Endothelial cell of umbilical vein (primary cell): ENCODE data around the gene SPAG17. TPM values are rescaled to one million over a fixed set of nuclear protein-coding genes. Genes with fewer than 3 reads are reported as not detected.

ENCODE experiments used
- BruUV-seq: library from RNA; stranded (reverse); fragments of 400-500 nt; replicated peaks from 2 replicates; lab custom pipeline; 2021; lab: Mats Ljungman, UMichigan
- CTCF ChIA-PET: fragments of 300-600, 350-600 bp; sonication (Branson Sonifier 250); formaldehyde crosslinking; loops from one replicate; lab custom pipeline; 2021; ENCODE audit warnings: antibody characterized with exemption, inconsistent platforms; lab: Charles Lee
- POLR2A ChIA-PET: fragments of 300-600, 350-600 bp; sonication (Branson Sonifier 250); formaldehyde crosslinking; loops from one replicate; lab custom pipeline; 2021; ENCODE audit warnings: antibody characterized with exemption, inconsistent platforms; lab: Charles Lee
- DNase-seq: peaks from one replicate; pipeline ENCODE4 v3.0.0-alpha.2; 2011; ENCODE audit warnings: low read depth, low spot score
- FAIRE-seq: peaks from 2 replicates; lab custom pipeline; 2011; peaks lifted over from hg19 to GRCh38; lab: Jason Lieb, UNC
- H2AFZ ChIP-seq: 2 replicates; pipeline ENCODE4 v1.6.0; 2012; ENCODE audit warnings: low read depth, low read length, control low read depth, inconsistent platforms
- H3K27ac ChIP-seq: 2 replicates; pipeline ENCODE4 v1.5.1; 2011; ENCODE audit warnings: low read depth, mild to moderate bottlenecking, control low read depth, low read length, moderate library complexity; ENCODE audit not compliant: insufficient read depth
- H3K27me3 ChIP-seq, 2 experiments: 2 replicates each; pipeline versions ENCODE4 v1.6.0 to v1.6.1; 2011; ENCODE audit warnings: low read length in 2 of 2, mixed read lengths in 1 of 2; ENCODE audit not compliant: control insufficient read depth in 2 of 2, insufficient read depth in 2 of 2
- H3K36me3 ChIP-seq, 2 experiments: 2 replicates in 1 of 2; 3 replicates in 1 of 2; pipeline ENCODE4 v1.5.1; 2011; ENCODE audit warnings: low read length in 2 of 2, mild to moderate bottlenecking in 1 of 2, moderate library complexity in 1 of 2; ENCODE audit not compliant: control insufficient read depth in 2 of 2, insufficient read depth in 2 of 2; ENCODE audit errors: extremely low read depth in 1 of 2
- H3K4me1 ChIP-seq: 3 replicates; pipeline ENCODE4 v1.5.1; 2011; ENCODE audit warnings: mild to moderate bottlenecking, low read length; ENCODE audit not compliant: control insufficient read depth, insufficient read depth; ENCODE audit errors: extremely low read depth
- H3K4me2 ChIP-seq: 2 replicates; pipeline ENCODE4 v1.6.1; 2011; ENCODE audit warnings: low read length, control low read depth, mixed read lengths; ENCODE audit not compliant: insufficient read depth
- H3K4me3 ChIP-seq, 3 experiments: fragments of 200-600 bp in 1 of 3; sonication (generic), shearing (Covaris generic) in 1 of 3; replicated peaks in 1 of 3; 2 replicates each; pipeline ENCODE4 v1.5.1; 2011 to 2016; ENCODE audit warnings: control low read depth in 3 of 3, low read length in 3 of 3, mild to moderate bottlenecking in 2 of 3, inconsistent platforms in 1 of 3, low read depth in 1 of 3, moderate library complexity in 1 of 3; ENCODE audit not compliant: insufficient read depth in 1 of 3
- H3K79me2 ChIP-seq: 2 replicates; pipeline ENCODE4 v1.6.0; 2012; ENCODE audit warnings: low read length, inconsistent platforms; ENCODE audit not compliant: control insufficient read depth, insufficient read depth
- H3K9ac ChIP-seq: replicated peaks from 2 replicates; pipeline ENCODE3; 2011; ENCODE audit warnings: low read length, control low read depth; ENCODE audit not compliant: insufficient read depth; ENCODE audit errors: extremely low read depth
- H3K9me1 ChIP-seq: replicated peaks from 3 replicates; pipeline ENCODE4 v1.6.0; 2011; ENCODE audit warnings: mild to moderate bottlenecking, low read length; ENCODE audit not compliant: control insufficient read depth, insufficient read depth; ENCODE audit errors: extremely low read depth
- H3K9me3 ChIP-seq: replicated peaks from 2 replicates; pipeline ENCODE4 v1.5.1; 2012; ENCODE audit warnings: low read length, inconsistent platforms; ENCODE audit not compliant: control insufficient read depth, insufficient read depth
- H4K20me1 ChIP-seq: replicated peaks from 2 replicates; pipeline ENCODE3; 2011; ENCODE audit warnings: mild to moderate bottlenecking, low read length; ENCODE audit not compliant: control insufficient read depth, insufficient read depth; ENCODE audit errors: extremely low read depth
- CTCF ChIP-seq, 2 donors: IDR thresholded peaks; 1 replicate in 1 of 2; 2 replicates in 1 of 2; pipeline ENCODE4 v1.5.1; 2011; ENCODE audit warnings: low read length in 2 of 2, mild to moderate bottlenecking in 2 of 2, moderate library complexity in 2 of 2, control low read depth in 1 of 2, inconsistent platforms in 1 of 2, low read depth in 1 of 2; ENCODE audit not compliant: insufficient read depth in 1 of 2; ENCODE audit errors: extremely low read depth in 1 of 2
- EZH2 ChIP-seq: IDR thresholded peaks from 2 replicates; pipeline ENCODE4 v1.6.1; 2012; ENCODE audit warnings: borderline replicate concordance, low read depth, mild to moderate bottlenecking, moderate library complexity, low read length, inconsistent platforms; ENCODE audit not compliant: severe bottlenecking
- FOS ChIP-seq: IDR thresholded peaks from 2 replicates; pipeline ENCODE4 v1.6.1; 2011; ENCODE audit warnings: mild to moderate bottlenecking, low read length, moderate library complexity, borderline replicate concordance; ENCODE audit not compliant: insufficient read depth
- GATA2 ChIP-seq: IDR thresholded peaks from 2 replicates; pipeline ENCODE4 v1.7.0; 2011; ENCODE audit warnings: low read depth, mild to moderate bottlenecking, moderate library complexity, mixed read lengths, low read length; ENCODE audit not compliant: insufficient read length, insufficient read depth
- JUN ChIP-seq: IDR thresholded peaks from 2 replicates; pipeline ENCODE4 v1.6.1; 2011; ENCODE audit warnings: borderline replicate concordance, low read depth; ENCODE audit not compliant: insufficient read length, insufficient read depth
- MYC ChIP-seq: IDR thresholded peaks from one replicate; pipeline ENCODE4 v1.6.1; 2011; ENCODE audit warnings: mild to moderate bottlenecking, low read depth, low read length
- POLR2A ChIP-seq: IDR thresholded peaks from 2 replicates; pipeline ENCODE4 v1.6.1; 2012; ENCODE audit warnings: low read depth, mild to moderate bottlenecking, control low read depth, low read length
- POLR2AphosphoS5 ChIP-seq: IDR thresholded peaks from 2 replicates; pipeline ENCODE4 v1.6.1; 2012; ENCODE audit warnings: low read depth, mild to moderate bottlenecking, control low read depth, low read length, moderate library complexity; ENCODE audit not compliant: insufficient read depth
- dilution Hi-C: fragments of 300-500 bp; cut with MboI; formaldehyde crosslinking; loops from one replicate; pipeline ENCODE4 v1.15.0; 2019; ENCODE audit warnings: low sequenced_read_pairs; ENCODE audit not compliant: extremely low pct_ligation_motif_present
- intact Hi-C: fragments of 100-400 bp; cut with micrococcal nuclease; formaldehyde crosslinking; loops from one replicate; pipeline ENCODE4 v1.10.0; 2022
- polyA plus RNA-seq, 4 experiments: library from polyadenylated mRNA; depleted of rRNA in 3 of 4; stranded (reverse) in 3 of 4; unstranded in 1 of 4; fragments of >200 nt; gene quantifications; 2 replicates each; pipeline versions ENCODE4 v1.2.1 to v1.2.3, GENCODE V29; 2011 to 2012; ENCODE audit warnings: missing spikeins in 1 of 4
- total RNA-seq: library from RNA; stranded (reverse); gene quantifications from 2 replicates; pipeline ENCODE4 v1.2.3, GENCODE V29; 2021
- TF ChIP-seq, protein P1 (sequence below): IDR thresholded peaks from 2 replicates; pipeline ENCODE4 v1.6.1; 2011; ENCODE audit not compliant: insufficient read depth, insufficient read length

The SPAG17 gene
- total and polyA plus RNA-seq, 2 donors (not counting 3 experiments of a cell fraction or from before 2014, with no cell fraction given) = not detected

GRCh38 chr1:118186026-118186425, 998 bp upstream of the SPAG17 start:
- Histone ChIP-seq H3K4me3 (no peak overlapping the region), H3K79me2 (no peaks in the 10 kb centered on the region), H2AFZ (no peak overlapping the region), H3K27ac (no peak overlapping the region), H3K36me3 (no peaks in the 10 kb centered on the region), H3K9ac (no peak overlapping the region), H4K20me1 (no peaks in the 10 kb centered on the region), H3K27me3 (no peaks in the 10 kb centered on the region), H3K4me2 (no peak overlapping the region), H3K9me3 (no peaks in the 10 kb centered on the region), H3K9me1 (no peaks in the 10 kb centered on the region), H3K4me1 (no peaks in the 10 kb centered on the region)
- dilution Hi-C loops (no loop called here), intact Hi-C loops (no loop called here)
- FAIRE-seq (no peak), DNase-seq (no peak)
- TF ChIP-seq MYC (no peak), POLR2A (no peak), CTCF (IDR thresholded peaks at IDR 0.05; ENCODE audit: extremely low read depth in 1 of 2, insufficient read depth in 1 of 2, low read depth in 1 of 2, low read length in 2 of 2) (no peak), GATA2 (no peak), EZH2 (no peak), POLR2AphosphoS5 (no peak), FOS (no peak), JUN (no peak)
- TF ChIP-seq, protein P1, sequence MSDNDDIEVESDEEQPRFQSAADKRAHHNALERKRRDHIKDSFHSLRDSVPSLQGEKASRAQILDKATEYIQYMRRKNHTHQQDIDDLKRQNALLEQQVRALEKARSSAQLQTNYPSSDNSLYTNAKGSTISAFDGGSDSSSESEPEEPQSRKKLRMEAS = no peak
- BruUV-seq = no TSS peak
- CTCF ChIA-PET = no interaction called here
- POLR2A ChIA-PET = no interaction called here
